Hematopoietic multipotent progenitor cell treated with erythropoietin and hydrocortisone succinate and interleukin-3 and kit ligand, for 6 days (in vitro differentiated cells): ENCODE results near the gene DCP1B.

ENCODE experiments used
- DNase-seq: peaks from one replicate; pipeline ENCODE4 v3.0.0-alpha.2; 2015

Gene DCP1B

DNA sequence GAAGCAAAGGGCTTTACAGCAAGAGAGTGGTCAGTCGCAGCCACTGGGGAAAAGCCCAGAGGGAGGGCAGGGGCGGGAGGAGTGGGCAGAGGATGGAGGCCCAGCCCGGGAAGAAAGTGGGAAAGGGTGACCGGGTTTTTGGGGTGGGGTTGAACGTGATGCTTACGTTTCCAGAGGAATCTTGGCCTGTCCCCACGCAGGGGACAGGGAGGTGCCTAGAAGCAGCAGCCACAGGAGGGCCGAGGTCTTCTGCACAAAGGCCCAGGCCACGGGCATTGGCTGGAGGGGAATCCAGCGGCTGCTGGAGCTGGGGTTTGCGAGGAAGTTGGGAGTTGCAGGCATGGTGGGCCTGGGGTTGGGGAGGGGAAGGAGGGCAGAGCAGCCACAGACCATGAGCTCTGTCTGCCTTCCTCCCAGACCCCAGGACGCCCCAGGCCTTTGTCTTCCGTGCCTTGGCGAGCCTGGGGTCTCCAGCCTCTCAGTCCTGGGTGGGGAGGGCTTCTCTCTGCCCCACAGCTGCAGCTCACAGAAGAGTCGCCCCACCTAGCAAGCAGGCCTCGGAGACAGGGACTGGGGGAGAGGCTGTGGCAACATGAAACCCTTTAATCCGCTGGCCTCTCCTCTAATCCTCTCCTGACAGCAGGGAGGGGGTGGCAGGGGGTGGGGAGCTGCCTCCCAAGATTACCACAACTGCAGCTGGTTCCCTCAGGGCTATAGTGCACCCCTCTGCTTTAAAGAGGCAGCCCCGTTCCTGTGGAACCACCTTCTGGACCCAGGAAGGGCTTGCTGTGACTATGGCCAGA is 86.0 kb downstream of the DCP1B start, which contains the start of gene CACNA2D4:
CACNA2D4 (minus strand) TSS at position 572 of the 803 bp plus-strand sequence; CDS start at position 393, 179 bp downstream.
- DNase-seq: peak; percentile 85

DNA sequence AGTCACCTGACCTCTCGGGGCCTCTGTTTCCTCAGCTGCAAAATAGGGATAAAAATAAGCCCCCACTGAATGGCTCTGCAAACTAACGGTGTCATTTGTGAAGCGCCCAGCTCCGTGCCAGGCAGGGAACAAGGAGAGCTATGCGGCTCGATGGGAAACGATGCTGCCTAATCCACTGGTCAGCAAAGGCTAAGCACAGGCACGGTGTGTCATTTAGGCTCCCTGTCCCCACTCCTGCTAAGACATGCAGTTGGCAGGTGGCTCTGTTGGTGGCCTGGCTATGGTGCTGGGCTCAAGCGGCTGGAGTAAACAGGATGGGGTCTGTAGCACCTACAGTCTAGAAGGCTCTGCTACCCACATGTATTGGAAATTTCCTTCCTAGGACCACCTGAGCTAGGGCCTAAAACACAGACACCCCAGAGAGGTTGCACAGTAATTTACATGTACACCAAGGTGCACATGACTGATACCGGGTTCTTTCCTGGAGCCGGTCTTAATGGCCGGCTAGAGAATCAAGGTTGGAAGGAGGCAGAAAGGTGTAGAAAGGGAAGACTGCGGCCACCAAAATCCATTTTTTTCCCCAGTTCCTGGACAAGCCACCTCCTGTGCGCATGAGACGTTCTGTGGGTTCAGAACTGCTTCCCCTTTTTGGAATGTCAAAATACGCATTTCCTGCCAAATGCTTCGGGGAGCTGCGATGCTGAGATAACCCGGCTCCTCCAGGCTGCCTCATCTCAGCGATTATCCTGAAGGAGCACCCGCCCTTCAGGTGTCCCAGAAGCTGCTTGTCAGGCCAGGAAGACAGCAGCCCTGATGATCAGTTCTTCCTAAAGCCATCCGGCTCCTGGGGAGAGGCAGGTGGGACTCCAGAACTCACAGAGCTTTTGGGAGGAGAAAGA is 86.8 kb downstream of the DCP1B start:
- DNase-seq: peak; percentile 89

DNA sequence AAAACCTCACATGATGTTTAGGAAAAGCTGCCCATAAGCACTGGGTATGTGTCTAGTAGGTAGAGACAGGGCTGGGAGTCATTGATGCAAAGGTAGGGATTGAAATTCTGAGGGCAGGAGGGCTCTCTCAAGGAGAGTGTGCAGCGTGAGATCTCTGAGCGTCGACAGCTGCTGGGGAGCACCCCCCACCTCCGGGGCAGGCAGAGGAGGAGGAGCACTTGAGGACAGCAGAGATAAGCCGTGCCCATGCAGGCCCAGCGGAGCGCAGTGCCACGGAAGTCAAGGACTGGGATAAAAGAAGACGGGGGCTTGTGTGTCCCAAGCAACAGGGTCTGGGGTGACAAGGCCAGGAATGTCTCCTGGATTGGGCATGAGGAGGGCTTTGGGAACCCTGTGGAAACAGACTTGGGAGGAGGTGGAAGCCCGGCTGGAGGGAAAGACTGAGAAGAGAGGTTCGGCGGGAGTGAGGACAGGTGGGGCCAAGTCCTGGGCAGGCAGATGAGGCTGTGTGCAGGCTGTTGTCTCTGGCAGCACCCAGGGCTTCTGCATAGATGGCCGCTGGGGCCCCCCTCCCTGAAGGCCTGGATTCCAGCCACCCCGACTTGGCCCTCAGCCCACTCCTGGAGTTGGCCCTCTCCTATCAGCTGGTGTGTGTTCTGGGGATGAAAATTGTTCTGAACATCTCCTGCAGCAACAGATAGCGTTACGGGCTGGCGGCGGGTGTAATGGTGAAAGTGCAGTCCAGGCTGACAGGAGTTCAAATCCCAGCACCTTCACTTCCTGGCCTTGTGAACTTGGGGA is 87.7 kb downstream of the DCP1B start:
- DNase-seq: peak; percentile 92

DNA sequence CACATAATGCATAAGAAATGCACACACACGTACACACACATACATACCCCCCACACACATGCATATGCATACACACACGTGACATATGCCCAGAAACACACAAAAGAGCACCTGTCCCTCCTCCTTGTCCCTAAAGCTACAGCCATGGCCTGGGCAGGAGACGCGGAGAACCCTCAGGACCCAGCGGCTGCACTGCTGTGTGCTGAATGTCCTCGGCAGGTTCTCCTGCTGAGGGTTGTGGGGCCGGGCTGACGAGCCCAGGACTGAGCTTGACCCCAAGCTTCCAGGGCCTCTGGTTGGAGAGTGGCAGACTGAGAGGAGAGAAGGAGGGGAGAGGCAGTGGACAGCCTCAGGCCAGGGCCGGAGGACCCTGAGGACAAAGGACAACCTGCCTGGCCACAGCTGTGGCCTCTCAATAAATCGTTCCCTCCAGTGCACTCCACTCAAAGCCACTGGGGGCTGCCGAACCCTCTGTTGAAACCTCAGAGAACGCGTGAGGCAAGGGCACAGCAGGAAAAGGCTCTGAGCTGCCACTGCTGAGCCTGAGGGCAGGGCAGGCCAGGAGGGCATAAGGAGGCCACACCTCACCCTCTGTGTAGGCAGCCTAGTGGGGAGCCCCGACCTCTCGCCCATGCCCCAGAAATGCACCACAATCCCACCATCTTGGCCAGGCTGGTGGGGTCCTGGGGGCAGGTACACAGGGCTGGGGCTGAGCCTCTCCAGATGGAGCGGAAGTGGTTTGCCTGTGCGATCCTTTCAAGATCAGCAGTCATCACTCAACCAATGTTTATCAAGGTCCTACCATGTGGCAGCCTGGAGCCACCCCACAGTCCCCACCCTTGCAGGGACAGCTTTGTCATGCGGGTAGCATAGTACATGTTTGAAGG is 88.9 kb downstream of the DCP1B start:
- peak; percentile 97 for DNase-seq

DNA sequence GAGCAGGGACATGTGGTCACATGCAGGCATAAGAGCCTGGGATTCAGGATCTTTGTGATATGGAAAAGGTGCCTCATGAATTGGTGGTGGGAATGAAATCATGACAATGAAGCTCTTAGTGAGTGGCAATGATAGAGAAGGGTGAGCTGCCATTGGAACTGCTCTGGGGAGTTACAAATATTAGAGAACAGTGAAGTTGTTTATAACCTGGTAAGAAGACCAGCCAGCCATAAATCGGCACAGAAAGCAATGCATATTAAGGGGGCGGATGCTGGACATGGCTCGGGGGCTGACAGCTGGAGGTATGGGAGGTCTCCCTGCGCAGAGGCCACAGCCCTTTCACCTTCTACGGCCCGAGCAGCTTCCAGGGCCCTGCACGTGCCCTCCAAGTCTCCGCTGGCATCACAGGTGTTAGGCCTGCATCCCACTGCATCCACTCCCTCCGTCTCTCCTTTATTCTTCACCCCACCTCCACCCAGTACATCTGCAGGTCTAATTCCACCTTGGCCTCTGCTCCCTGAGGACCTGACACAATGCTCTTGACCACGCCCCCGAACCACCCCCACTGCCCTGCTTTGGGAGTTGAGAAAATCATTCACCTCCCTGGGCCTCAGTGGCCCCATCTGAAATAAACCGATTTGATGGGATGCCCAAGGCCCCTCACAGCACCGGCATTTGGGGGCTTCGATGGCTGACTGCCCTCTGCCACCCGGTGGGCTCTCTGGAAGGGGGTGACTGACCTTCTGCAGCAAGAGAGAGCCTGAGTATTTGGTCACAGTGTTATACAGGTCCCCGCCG is 89.9 kb downstream of the DCP1B start:
- no peak for DNase-seq

DNA sequence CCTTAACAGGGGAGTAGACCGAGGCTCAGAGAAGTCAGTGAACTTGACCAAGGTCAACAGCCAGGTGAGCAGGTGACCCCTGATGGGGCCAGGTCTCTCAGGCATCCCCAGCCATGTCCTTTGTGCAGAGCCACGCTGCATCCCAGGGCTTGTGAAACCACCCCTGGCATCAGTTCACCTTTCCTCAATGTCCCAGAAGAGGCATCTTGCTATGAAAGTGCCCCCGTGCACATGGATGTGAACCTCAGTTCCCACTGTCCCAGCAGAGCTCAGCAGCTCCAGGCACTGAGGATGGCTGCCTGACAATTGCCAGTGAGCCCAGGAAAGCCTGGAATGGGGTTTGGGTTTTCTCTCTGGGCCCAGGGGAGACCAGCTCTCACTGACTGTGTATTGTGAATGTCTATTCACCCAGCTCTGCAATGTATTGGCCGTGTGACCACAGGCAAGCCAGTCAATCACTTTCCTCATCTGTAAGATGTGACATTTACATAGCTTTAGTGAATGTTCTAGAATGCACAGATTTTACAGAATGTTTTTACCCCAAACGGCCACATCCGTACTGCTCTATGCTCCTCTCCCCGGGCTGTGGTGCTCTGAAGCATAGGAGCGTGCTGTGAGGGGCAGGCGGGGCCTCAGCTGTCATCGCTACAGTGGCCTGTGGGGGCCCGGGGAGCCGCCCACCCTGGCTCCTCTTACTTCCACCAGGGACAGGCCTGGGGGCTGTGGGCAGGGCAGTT is 90.7 kb downstream of the DCP1B start:
- no peak for DNase-seq

DNA sequence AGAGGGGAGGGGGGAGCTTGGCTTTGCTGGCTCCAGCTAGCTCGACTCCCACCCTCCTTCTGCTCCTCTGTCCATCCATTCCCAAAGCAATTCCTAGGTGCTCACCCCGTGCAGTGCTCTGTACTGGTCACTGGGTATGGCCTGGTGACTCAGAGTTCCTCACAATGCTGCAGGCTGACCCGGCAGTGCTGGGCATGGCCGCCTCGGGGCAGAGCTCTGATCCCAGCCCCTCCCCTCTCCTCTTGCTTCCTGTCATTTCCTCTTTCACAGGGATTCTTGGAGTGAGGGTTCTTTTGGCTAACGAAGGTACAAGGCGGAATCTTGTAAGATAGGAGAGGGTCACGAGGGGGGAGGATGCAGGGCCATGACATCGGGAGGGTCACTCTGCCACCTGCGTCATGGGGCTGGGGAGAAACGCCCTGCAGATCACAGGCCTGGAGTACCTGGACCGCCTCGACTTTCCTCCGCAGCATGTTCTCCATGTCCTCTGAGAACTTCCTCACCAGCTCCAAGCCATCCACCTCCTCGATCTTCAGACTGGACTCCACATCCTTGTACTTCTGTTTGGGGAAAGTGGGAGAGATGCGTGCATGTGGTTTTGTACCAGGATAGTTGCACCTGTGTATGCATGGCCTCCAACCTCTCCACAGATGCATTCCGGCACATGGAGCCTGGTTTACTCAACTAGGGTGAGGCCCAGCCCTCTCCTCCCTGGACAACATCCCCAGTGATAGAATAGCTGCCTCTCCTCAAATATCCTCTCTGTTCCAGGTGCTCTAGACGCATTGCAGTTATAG is 91.5 kb downstream of the DCP1B start:
- no peak for DNase-seq

DNA sequence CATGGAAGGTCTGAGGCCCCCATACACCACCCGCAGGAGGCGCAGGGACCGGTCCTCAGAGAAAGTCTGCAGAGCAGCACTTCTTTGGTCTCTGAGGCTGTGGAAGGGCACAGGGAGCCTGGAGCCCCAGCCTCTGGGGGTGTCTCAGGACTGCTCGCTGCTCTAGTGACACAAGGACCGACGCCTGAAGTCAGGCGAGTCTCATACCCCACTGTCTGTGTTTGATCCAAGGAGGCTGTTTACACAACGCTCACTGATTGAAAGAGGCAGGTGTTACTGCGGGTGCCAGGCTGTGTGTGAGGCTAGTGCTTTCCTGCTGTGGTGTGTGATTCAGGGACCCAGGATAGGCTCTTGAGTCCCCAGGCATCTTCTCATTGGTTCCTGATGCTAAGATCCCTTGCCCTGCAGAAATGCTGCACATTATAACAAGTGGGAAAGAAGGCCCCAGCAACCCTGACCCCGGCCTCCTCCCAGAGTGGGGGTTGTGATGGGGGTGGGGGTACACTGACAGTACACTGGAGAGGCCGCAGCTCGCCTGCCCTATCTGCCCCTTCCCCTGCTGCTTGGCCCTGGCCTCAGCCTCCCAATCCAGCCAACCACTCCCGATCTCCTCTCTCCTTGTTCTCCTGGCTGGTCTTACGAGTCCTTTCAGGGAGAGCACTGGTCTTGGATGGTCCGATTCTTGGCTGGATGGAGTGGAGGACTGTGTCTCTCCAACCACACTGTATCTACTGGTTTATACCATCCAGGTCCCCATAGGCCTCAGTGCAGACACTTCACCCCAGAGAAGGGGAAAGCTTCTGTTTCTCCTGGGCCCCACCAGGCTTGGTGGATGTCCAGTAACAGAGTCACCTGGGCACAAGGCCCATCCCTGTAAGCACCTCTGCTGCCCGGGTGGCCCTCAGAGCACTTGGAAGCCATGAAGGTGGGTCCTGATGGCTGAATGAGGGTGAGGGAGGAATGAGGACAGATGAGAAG is 92.4 kb downstream of the DCP1B start:
- DNase-seq: no peak

DNA sequence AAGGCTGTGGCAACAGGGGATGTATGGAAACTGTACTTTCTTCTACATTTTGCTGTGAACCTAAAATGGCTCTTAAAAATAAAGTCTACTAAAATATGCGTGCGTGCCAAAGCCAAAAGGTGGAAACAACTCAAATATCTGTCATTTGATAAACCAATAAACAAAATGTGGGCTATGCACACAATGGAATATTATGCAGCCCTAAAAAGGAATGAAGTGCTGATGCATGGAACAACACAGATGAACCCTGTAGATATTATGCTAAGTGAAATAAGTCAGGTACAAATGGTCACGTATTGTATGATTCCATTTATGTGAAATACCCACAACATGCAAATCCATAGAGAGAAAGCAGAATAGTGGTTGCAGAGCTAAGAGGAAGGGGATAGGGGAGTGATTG is 93.8 kb downstream of the DCP1B start:
- no peak for DNase-seq

DNA sequence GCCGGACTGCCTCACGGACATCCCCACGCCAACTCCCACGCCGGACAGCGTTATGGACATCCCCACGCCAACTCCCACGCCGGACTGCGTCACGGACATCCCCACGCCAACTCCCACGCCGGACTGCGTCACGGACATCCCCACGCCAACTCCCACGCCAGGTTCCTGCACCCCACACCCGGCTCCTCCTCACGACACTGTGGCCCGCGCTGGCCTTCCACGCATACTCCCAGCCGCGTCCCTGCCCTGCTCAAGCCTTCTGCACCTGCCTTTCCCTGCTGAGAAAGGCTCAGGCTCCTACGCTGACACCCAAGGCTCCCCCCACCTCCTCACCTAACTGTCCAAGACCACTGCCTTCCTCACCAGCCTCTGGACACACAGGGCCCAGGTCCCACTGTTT is 95.5 kb downstream of the DCP1B start:
- DNase-seq: no peak

DNA sequence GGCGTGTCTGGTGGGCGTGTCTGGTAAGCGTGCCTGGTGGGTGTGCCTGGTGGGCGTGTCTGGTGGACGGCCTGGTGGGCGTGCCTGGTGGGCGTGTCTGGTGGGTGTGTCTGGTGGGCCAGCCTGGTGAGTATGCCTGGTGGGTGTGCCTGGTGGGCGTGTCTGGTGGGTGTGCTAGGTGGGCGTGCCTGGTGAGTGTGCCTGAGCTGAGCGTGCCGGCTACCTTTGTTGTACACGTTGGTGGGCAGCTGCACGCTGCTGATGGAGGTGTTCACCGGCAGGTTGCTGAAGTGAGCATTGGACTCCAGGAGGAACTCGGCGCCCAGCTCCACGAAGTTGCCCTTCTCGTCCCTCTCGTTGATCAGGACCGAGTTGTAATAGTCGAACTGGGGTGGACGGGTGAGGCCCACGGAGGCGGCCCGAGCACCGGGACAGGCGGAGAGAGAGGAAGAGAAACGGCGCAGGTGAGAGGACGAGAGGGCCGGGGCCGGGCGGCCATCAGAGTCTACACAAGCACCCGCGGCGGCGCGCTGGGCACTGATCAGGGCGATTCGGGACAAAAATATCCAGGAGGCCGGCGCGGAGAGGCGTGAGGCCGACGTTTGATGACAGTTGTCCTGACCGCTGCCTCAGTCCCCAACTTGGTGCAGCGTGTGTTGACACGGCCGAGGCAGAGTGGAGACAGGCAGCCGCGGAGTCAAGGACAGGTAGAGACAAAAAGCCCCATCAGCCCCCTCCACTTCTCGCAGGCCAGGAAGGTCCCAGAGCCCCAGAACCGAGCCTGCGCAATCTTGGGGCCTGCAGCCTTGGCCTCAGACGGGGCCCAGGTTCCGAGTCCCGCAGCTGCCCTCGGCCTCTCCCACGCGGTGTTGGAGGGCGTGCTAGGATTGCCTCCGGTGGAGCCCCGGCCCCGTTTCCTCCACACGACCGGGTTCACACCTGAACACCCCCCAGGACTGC is 96.3 kb downstream of the DCP1B start:
- peak; percentile 89 for DNase-seq

DNA sequence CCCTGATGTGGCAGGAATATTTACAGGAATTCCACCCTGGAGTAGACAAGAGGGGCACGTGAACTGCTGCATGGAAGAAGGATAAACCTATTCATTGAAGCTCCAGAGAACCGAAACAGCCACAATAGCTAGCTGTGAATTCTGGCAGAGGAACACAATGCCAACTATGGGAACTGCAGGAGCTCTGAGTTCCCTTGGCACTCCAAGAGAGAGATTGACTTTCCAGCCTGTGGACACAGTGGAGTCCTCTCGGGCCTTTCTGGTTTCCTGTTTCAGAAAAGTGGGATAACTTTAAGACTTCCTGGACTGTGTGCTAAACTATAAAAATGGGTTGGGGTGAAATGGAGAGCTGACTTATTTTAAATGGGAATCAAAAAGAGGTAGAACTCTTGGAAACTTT is 97.7 kb downstream of the DCP1B start:
- DNase-seq: no peak

DNA sequence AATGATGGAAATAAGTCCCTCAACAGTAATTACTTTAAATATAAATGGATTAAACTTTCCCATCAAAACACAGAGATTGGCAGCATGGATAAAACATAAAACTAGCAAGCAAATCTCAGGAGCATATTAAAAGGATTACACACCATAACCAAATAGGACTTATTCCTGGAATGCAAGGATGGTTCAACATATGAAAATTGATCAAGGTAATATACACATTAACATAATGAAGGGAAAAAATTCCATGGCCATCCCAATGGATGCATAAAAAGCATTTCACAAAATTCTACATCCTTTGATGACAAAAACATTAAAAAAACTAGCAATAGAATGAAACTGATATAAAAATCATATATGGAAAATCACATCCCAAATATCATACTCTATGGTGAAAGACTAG is 99.4 kb downstream of the DCP1B start:
- DNase-seq: peak; percentile 27

DNA sequence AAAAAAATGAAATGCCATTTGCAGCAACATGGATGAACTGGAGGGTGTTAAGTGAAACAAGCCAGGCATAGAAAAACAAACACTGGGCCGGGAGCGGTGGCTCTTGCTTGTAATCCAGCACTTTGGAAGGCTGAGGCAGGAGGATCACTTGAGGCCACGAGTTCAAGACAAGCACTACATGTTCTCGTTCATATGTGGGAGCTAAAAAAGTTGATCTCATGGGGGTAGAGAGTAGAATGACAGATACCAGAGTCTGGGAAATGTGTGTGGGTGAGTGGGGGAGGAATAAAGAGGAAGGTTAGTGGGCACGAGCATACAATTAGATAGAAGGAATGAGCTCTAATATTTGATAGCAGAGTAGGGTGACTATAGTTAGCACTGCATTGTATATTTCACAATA is 107.3 kb downstream of the DCP1B start:
- no peak for DNase-seq
